WTC11 (cell line): ENCODE results near the gene MACROD2.

Experiments used
- FOXJ3 ChIP-seq: sonication (generic); formaldehyde crosslinking; IDR thresholded peaks from 2 replicates; pipeline ENCODE4 v1.9.0; 2021; ENCODE audit warnings: missing genetic modification reagents, mild to moderate bottlenecking, borderline replicate concordance
- SP1 ChIP-seq: sonication (generic); formaldehyde crosslinking; conservative IDR thresholded peaks from 2 replicates; pipeline ENCODE4 v1.8.1; 2022; ENCODE audit warnings: missing genetic modification reagents
- TEAD4 ChIP-seq: sonication (generic); formaldehyde crosslinking; IDR thresholded peaks from 2 replicates; pipeline ENCODE4 v1.8.0; 2022; ENCODE audit warnings: mild to moderate bottlenecking, missing genetic modification reagents
- TF ChIP-seq, protein P1 (sequence below): fragments of 200-600 bp; IDR thresholded peaks from 2 replicates; pipeline ENCODE4 v1.8.0; 2022; ENCODE audit warnings: antibody characterized with exemption
- TF ChIP-seq, protein P2 (sequence below): sonication (generic); formaldehyde crosslinking; conservative IDR thresholded peaks from 2 replicates; pipeline ENCODE4 v1.8.1; 2022; ENCODE audit warnings: mild to moderate bottlenecking, missing genetic modification reagents
- TF ChIP-seq, protein P3 (sequence below): sonication (generic); formaldehyde crosslinking; IDR thresholded peaks from 2 replicates; pipeline ENCODE4 v1.8.0; 2023; ENCODE audit warnings: missing genetic modification reagents, mild to moderate bottlenecking, borderline replicate concordance

DNA sequence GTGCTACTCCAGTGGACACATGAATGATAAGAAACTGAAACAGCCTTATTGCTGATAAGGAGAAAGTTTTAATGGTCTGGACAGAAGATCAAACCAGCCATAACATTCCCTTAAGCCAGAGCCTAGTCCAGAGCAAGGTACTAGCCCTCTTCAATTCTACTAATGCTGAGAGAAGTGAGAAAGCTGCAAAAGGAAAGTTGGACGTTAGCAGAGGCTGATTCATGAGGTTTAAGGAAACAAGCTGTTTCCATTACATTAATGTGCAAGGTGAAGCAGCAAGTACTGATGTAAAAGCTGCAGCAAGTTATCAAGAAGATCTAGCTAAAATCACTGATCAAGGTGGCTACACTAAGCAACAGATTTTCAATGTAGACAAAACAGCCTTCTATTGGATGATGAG lies 1943.5 kb downstream of the MACROD2 start:
- TF ChIP-seq, protein P1, sequence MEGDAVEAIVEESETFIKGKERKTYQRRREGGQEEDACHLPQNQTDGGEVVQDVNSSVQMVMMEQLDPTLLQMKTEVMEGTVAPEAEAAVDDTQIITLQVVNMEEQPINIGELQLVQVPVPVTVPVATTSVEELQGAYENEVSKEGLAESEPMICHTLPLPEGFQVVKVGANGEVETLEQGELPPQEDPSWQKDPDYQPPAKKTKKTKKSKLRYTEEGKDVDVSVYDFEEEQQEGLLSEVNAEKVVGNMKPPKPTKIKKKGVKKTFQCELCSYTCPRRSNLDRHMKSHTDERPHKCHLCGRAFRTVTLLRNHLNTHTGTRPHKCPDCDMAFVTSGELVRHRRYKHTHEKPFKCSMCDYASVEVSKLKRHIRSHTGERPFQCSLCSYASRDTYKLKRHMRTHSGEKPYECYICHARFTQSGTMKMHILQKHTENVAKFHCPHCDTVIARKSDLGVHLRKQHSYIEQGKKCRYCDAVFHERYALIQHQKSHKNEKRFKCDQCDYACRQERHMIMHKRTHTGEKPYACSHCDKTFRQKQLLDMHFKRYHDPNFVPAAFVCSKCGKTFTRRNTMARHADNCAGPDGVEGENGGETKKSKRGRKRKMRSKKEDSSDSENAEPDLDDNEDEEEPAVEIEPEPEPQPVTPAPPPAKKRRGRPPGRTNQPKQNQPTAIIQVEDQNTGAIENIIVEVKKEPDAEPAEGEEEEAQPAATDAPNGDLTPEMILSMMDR, result no peak
- TF ChIP-seq, protein P2, sequence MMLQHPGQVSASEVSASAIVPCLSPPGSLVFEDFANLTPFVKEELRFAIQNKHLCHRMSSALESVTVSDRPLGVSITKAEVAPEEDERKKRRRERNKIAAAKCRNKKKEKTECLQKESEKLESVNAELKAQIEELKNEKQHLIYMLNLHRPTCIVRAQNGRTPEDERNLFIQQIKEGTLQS (CRISPR knock-in tag), result no peak
- no peak for TF ChIP-seq TEAD4 (CRISPR knock-in tag)
- no peak for TF ChIP-seq FOXJ3 (CRISPR knock-in tag)
- TF ChIP-seq SP1 (CRISPR knock-in tag), result no peak
- TF ChIP-seq, protein P3, sequence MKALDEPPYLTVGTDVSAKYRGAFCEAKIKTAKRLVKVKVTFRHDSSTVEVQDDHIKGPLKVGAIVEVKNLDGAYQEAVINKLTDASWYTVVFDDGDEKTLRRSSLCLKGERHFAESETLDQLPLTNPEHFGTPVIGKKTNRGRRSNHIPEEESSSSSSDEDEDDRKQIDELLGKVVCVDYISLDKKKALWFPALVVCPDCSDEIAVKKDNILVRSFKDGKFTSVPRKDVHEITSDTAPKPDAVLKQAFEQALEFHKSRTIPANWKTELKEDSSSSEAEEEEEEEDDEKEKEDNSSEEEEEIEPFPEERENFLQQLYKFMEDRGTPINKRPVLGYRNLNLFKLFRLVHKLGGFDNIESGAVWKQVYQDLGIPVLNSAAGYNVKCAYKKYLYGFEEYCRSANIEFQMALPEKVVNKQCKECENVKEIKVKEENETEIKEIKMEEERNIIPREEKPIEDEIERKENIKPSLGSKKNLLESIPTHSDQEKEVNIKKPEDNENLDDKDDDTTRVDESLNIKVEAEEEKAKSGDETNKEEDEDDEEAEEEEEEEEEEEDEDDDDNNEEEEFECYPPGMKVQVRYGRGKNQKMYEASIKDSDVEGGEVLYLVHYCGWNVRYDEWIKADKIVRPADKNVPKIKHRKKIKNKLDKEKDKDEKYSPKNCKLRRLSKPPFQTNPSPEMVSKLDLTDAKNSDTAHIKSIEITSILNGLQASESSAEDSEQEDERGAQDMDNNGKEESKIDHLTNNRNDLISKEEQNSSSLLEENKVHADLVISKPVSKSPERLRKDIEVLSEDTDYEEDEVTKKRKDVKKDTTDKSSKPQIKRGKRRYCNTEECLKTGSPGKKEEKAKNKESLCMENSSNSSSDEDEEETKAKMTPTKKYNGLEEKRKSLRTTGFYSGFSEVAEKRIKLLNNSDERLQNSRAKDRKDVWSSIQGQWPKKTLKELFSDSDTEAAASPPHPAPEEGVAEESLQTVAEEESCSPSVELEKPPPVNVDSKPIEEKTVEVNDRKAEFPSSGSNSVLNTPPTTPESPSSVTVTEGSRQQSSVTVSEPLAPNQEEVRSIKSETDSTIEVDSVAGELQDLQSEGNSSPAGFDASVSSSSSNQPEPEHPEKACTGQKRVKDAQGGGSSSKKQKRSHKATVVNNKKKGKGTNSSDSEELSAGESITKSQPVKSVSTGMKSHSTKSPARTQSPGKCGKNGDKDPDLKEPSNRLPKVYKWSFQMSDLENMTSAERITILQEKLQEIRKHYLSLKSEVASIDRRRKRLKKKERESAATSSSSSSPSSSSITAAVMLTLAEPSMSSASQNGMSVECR (CRISPR knock-in tag), result no peak
